Neural progenitor cell (in vitro differentiated cells): ENCODE results near the gene IMPDH1. TPM values are rescaled to one million over a fixed set of nuclear protein-coding genes. Genes with fewer than 3 reads are reported as not detected.

Experiments
- DNase-seq: peaks from one replicate; pipeline ENCODE4 v3.0.0-alpha.2; 2016; ENCODE audit warnings: low spot score
- H2AFZ ChIP-seq: fragments of 200-600 bp; sonication (generic); replicated peaks from 2 replicates; pipeline ENCODE4 v1.6.1; 2016; ENCODE audit warnings: antibody characterized with exemption
- H3F3A ChIP-seq: fragments of 200-600 bp; sonication (generic); 2 replicates; pipeline ENCODE4 v1.6.1; 2016; ENCODE audit warnings: antibody characterized with exemption, low read depth
- H3K27ac ChIP-seq: fragments of 200-600 bp; sonication (generic); 2 replicates; pipeline ENCODE4 v1.5.1; 2016; ENCODE audit warnings: mild to moderate bottlenecking
- H3K27me3 ChIP-seq: fragments of 200-600 bp; sonication (generic); 2 replicates; pipeline ENCODE4 v1.6.1; 2016; ENCODE audit warnings: mild to moderate bottlenecking, moderate library complexity
- H3K36me3 ChIP-seq: fragments of 200-600 bp; sonication (generic); 2 replicates; pipeline ENCODE4 v1.5.1; 2016
- H3K4me1 ChIP-seq: fragments of 200-600 bp; sonication (generic); 2 replicates; pipeline ENCODE4 v1.6.1; 2016; ENCODE audit warnings: mixed run types
- H3K4me2 ChIP-seq: fragments of 200-600 bp; sonication (generic); 2 replicates; pipeline ENCODE4 v1.6.1; 2016
- H3K4me3 ChIP-seq: fragments of 200-600 bp; sonication (generic); 2 replicates; pipeline ENCODE4 v1.5.1; 2016
- H3K79me2 ChIP-seq: fragments of 200-600 bp; sonication (generic); 2 replicates; pipeline ENCODE4 v1.6.1; 2016; ENCODE audit warnings: low read depth
- H3K9ac ChIP-seq: fragments of 200-600 bp; sonication (generic); 2 replicates; pipeline ENCODE4 v1.6.1; 2016
- H3K9me3 ChIP-seq: fragments of 200-600 bp; sonication (generic); 2 replicates; pipeline ENCODE4 v1.5.1; 2016; ENCODE audit warnings: low read depth
- H4K20me1 ChIP-seq: fragments of 200-600 bp; sonication (generic); 2 replicates; pipeline ENCODE4 v1.6.1; 2016; ENCODE audit warnings: low read depth
- H3K27ac Mint-ChIP-seq: 3 replicates; pipeline ENCODE4 v1.8.0; 2021; ENCODE audit warnings: mixed read lengths
- H3K27me3 Mint-ChIP-seq: 2 replicates; pipeline ENCODE4 v1.8.0; 2022; ENCODE audit warnings: low read depth, mild to moderate bottlenecking, inconsistent platforms, moderate library complexity, mixed read lengths; ENCODE audit not compliant: insufficient read depth
- H3K36me3 Mint-ChIP-seq: 3 replicates; pipeline ENCODE4 v1.8.0; 2021; ENCODE audit warnings: mixed read lengths
- H3K4me1 Mint-ChIP-seq: 3 replicates; pipeline ENCODE4 v1.8.0; 2021; ENCODE audit warnings: mixed read lengths
- H3K4me3 Mint-ChIP-seq: 3 replicates; pipeline ENCODE4 v1.8.0; 2021; ENCODE audit warnings: mild to moderate bottlenecking, moderate library complexity, mixed read lengths
- H3K9me3 Mint-ChIP-seq: 3 replicates; pipeline ENCODE4 v1.8.0; 2020; ENCODE audit warnings: mixed read lengths
- CTCF ChIP-seq: fragments of 200-600 bp; sonication (generic); IDR thresholded peaks from 2 replicates; pipeline ENCODE4 v1.5.1; 2017; ENCODE audit warnings: antibody characterized with exemption, mild to moderate bottlenecking
- EZH2 ChIP-seq: fragments of 200-600 bp; sonication (generic); IDR thresholded peaks from 2 replicates; pipeline ENCODE4 v1.6.1; 2017; ENCODE audit warnings: antibody characterized with exemption, mild to moderate bottlenecking, moderate library complexity
- EZH2phosphoT487 ChIP-seq: fragments of 200-600 bp; sonication (generic); IDR thresholded peaks from 2 replicates; pipeline ENCODE4 v1.6.1; 2017; ENCODE audit warnings: antibody characterized with exemption
- total RNA-seq: library from RNA; depleted of rRNA; stranded (reverse); fragments of >200 nt; gene quantifications from 2 replicates; pipeline ENCODE4 v1.2.3, GENCODE V29; 2015; ENCODE audit warnings: low replicate concordance

The IMPDH1 gene
- total RNA-seq, 1 donor from 2014 or later = 17.0 TPM

- Histone ChIP-seq H3K9me3 (no peaks in the 10 kb centered on the region), H3K36me3 (no peaks in the 10 kb centered on the region), H3K79me2 (no peaks in the 10 kb centered on the region), H3K4me3 (no peak overlapping the region), H3K4me1 (peaks cover 5% of the 10 kb centered on the region), H3K27me3 (peaks cover 93% of the 10 kb centered on the region), H3K27ac (no peak overlapping the region), H3F3A (no peaks in the 10 kb centered on the region), H4K20me1 (no peaks in the 10 kb centered on the region), H3K4me2 (no peak overlapping the region), H2AFZ (no peak overlapping the region), H3K9ac (no peak overlapping the region)
- Mint-ChIP-seq H3K36me3 (no peaks in the 10 kb centered on the region), H3K27me3 (peaks cover 26% of the 10 kb centered on the region), H3K4me3 (no peak overlapping the region), H3K4me1 (peaks cover 30% of the 10 kb centered on the region), H3K27ac (peak overlapping the region; percentile 59), H3K9me3 (no peaks in the 10 kb centered on the region)
- TF ChIP-seq EZH2 (no peak), EZH2phosphoT487 (no peak), CTCF (no peak)
- DNase-seq = no peak
Observed at GRCh38 chr7:128353189-128353588, 56.6 kb downstream of the IMPDH1 start.

GRCh38 chr7:128352636-128353035 lies 57.1 kb downstream of the IMPDH1 start:
- H3K27me3 Mint-ChIP-seq = peaks cover 25% of the 10 kb centered on the region

GRCh38 chr7:128352153-128352537 lies 57.6 kb downstream of the IMPDH1 start:
- H3K4me2 ChIP-seq = no peak overlapping the region

More at GRCh38 chr7:128352636-128353035, 57.1 kb downstream of the IMPDH1 start:
- Mint-ChIP-seq H3K36me3 (no peaks in the 10 kb centered on the region), H3K27ac (peak overlapping the region; percentile 59), H3K4me3 (no peak overlapping the region), H3K4me1 (peaks cover 32% of the 10 kb centered on the region), H3K9me3 (no peaks in the 10 kb centered on the region)
- no peak overlapping the region for H2AFZ ChIP-seq
- no peak overlapping the region for H3K4me2 ChIP-seq
- no peak overlapping the region for H3K27ac ChIP-seq
- no peaks in the 10 kb centered on the region for H3F3A ChIP-seq
- no peak for DNase-seq
- H3K79me2 ChIP-seq = no peaks in the 10 kb centered on the region
- no peaks in the 10 kb centered on the region for H3K9me3 ChIP-seq
- no peak for TF ChIP-seq EZH2
- no peaks in the 10 kb centered on the region for H3K36me3 ChIP-seq
- H3K9ac ChIP-seq = no peak overlapping the region
- peaks cover 5% of the 10 kb centered on the region for H3K4me1 ChIP-seq
- H3K4me3 ChIP-seq = no peak overlapping the region
- peaks cover 93% of the 10 kb centered on the region for H3K27me3 ChIP-seq
- no peaks in the 10 kb centered on the region for H4K20me1 ChIP-seq

More at GRCh38 chr7:128352153-128352537, 57.6 kb downstream of the IMPDH1 start:
- Histone ChIP-seq H3K27ac (no peak overlapping the region), H3K4me3 (no peak overlapping the region), H3K9me3 (no peaks in the 10 kb centered on the region), H4K20me1 (no peaks in the 10 kb centered on the region), H3K79me2 (no peaks in the 10 kb centered on the region), H3K27me3 (peaks cover 93% of the 10 kb centered on the region), H3K4me1 (peaks cover 5% of the 10 kb centered on the region), H3K9ac (no peak overlapping the region), H3F3A (no peaks in the 10 kb centered on the region), H2AFZ (no peak overlapping the region), H3K36me3 (no peaks in the 10 kb centered on the region)
- DNase-seq = peak; percentile 81
- peaks cover 31% of the 10 kb centered on the region for H3K4me1 Mint-ChIP-seq
- H3K9me3 Mint-ChIP-seq = no peaks in the 10 kb centered on the region
- H3K4me3 Mint-ChIP-seq = no peak overlapping the region
- peaks cover 22% of the 10 kb centered on the region for H3K27me3 Mint-ChIP-seq
- no peaks in the 10 kb centered on the region for H3K36me3 Mint-ChIP-seq
- no peak overlapping the region for H3K27ac Mint-ChIP-seq
- TF ChIP-seq EZH2phosphoT487 (no peak), EZH2 (no peak), CTCF (peak; percentile 58)
